AG09319 (cell line): ENCODE results near the gene ZMIZ1.

Experiments used
- DNase-seq: peaks from one replicate; pipeline ENCODE4 v3.0.0-alpha.2; 2010; ENCODE audit warnings: low read depth; ENCODE audit errors: extremely low read depth
- CTCF ChIP-seq: IDR thresholded peaks from 2 replicates; pipeline ENCODE4 v1.5.1; 2011; ENCODE audit warnings: low read depth, mild to moderate bottlenecking, inconsistent platforms, low read length, moderate library complexity

Gene ZMIZ1

GRCh38 chr10:79068562-79069324 is at the start of gene ZMIZ1:
ZMIZ1 (plus strand) TSS chr10:79068966; CDS start chr10:79201633, 132,667 bp downstream.
- peak; percentile 81 for DNase-seq
- no peak; the same call in 1 of the 2 replicates for TF ChIP-seq CTCF

GRCh38 chr10:79019441-79020014 is 49.2 kb upstream of the ZMIZ1 start:
- no peak for DNase-seq
- TF ChIP-seq CTCF: no peak

- TF ChIP-seq CTCF: no peak
- no peak for DNase-seq
Observed at GRCh38 chr10:79020015-79020491, 48.7 kb upstream of the ZMIZ1 start.

- DNase-seq: no peak
- TF ChIP-seq CTCF: no peak
Observed at GRCh38 chr10:79020605-79021004, 48.2 kb upstream of the ZMIZ1 start.

GRCh38 chr10:79021331-79021907 is 47.3 kb upstream of the ZMIZ1 start:
- no peak for TF ChIP-seq CTCF
- no peak for DNase-seq

- TF ChIP-seq CTCF: no peak
Observed at GRCh38 chr10:79021948-79022499, 46.7 kb upstream of the ZMIZ1 start.

More at GRCh38 chr10:79021948-79022499, 46.7 kb upstream of the ZMIZ1 start:
- DNase-seq: no peak
